HG03558 (cell line): ENCODE measurements around the gene SEMA4D.

Experiments used
- ATAC-seq: cut with Tn5 transposase; IDR thresholded peaks from one replicate; pipeline ENCODE4 v1.9.1; 2021; ENCODE audit warnings: moderate number of reproducible peaks; ENCODE audit not compliant: unreplicated experiment; ENCODE audit errors: extremely low read depth

Gene SEMA4D

GRCh38 chr9:89418882-89419640 lies 78.9 kb downstream of the SEMA4D start:
- ATAC-seq, result peak; percentile 34

GRCh38 chr9:89418474-89418845 lies 79.5 kb downstream of the SEMA4D start:
- no peak for ATAC-seq

- ATAC-seq, result no peak
These were observed 80.0 kb downstream of the SEMA4D start for GRCh38 chr9:89417832-89418473.

GRCh38 chr9:89414670-89415324 lies 83.1 kb downstream of the SEMA4D start:
- no peak for ATAC-seq

GRCh38 chr9:89413963-89414638 lies 83.8 kb downstream of the SEMA4D start:
- ATAC-seq, result no peak

GRCh38 chr9:89412951-89413350 lies 85.0 kb downstream of the SEMA4D start:
- no peak for ATAC-seq

- ATAC-seq, result no peak
These were observed 85.4 kb downstream of the SEMA4D start for GRCh38 chr9:89412541-89412940.

- no peak for ATAC-seq
These were observed 86.2 kb downstream of the SEMA4D start for GRCh38 chr9:89411759-89412158.

GRCh38 chr9:89410641-89411350 lies 87.1 kb downstream of the SEMA4D start:
- peak; percentile 47 for ATAC-seq

- no peak for ATAC-seq
These were observed 87.9 kb downstream of the SEMA4D start for GRCh38 chr9:89410022-89410421.

GRCh38 chr9:89409466-89409865 lies 88.4 kb downstream of the SEMA4D start:
- ATAC-seq, result no peak

- ATAC-seq, result no peak
These were observed 89.2 kb downstream of the SEMA4D start for GRCh38 chr9:89408628-89409101.

GRCh38 chr9:89407070-89407469 lies 90.8 kb downstream of the SEMA4D start:
- ATAC-seq, result no peak

GRCh38 chr9:89405826-89406225 lies 92.1 kb downstream of the SEMA4D start:
- no peak for ATAC-seq

GRCh38 chr9:89404074-89404473 lies 93.8 kb downstream of the SEMA4D start:
- no peak for ATAC-seq

GRCh38 chr9:89402695-89403427 lies 95.1 kb downstream of the SEMA4D start:
- ATAC-seq, result no peak

GRCh38 chr9:89400403-89401116 lies 97.4 kb downstream of the SEMA4D start:
- ATAC-seq, result no peak

- ATAC-seq, result no peak
These were observed 99.3 kb downstream of the SEMA4D start for GRCh38 chr9:89398621-89399020.

- no peak for ATAC-seq
These were observed 100.4 kb downstream of the SEMA4D start for GRCh38 chr9:89397471-89397870.
